K562 (cell line): Measurements from ENCODE around the gene KCTD19. TPM values are rescaled to one million over a fixed set of nuclear protein-coding genes. Genes with fewer than 3 reads are reported as not detected.

ENCODE experiments used
- CCAR2 ChIP-seq: fragments of 200-400 bp; formaldehyde crosslinking; IDR thresholded peaks from 2 replicates; pipeline ENCODE4 v1.6.1; 2017; ENCODE audit warnings: mild to moderate bottlenecking, low read depth, low read length
- CTBP1 ChIP-seq: fragments of 450-650 bp; IDR thresholded peaks from 2 replicates; pipeline ENCODE4 v1.6.1; 2016; ENCODE audit warnings: borderline replicate concordance
- E2F8 ChIP-seq: fragments of 450-650 bp; IDR thresholded peaks from 2 replicates; pipeline ENCODE4 v1.7.1; 2018; ENCODE audit warnings: mild to moderate bottlenecking, low read depth; ENCODE audit not compliant: partially characterized antibody
- GABPA ChIP-seq: fragments of 200-800 bp; sonication (Bioruptor generic); conservative IDR thresholded peaks from 2 replicates; pipeline ENCODE4 v1.6.1; 2016; ENCODE audit warnings: low read depth, missing genetic modification characterization, missing compliant biosample characterization
- GATAD2A ChIP-seq: fragments of 450-650 bp; IDR thresholded peaks from 2 replicates; pipeline ENCODE4 v1.6.1; 2017
- IRF2 ChIP-seq: sonication (generic); formaldehyde crosslinking; IDR thresholded peaks from 2 replicates; pipeline ENCODE4 v1.8.1; 2022; ENCODE audit warnings: mild to moderate bottlenecking, missing genetic modification reagents
- MYNN ChIP-seq, 2 experiments: sonication (generic); formaldehyde crosslinking in 1 of 2; IDR thresholded peaks; 2 replicates each; pipeline versions ENCODE4 v1.5.0 to v1.6.1; 2016 to 2020; ENCODE audit warnings: antibody characterized with exemption in 1 of 2, missing genetic modification reagents in 1 of 2
- POLR2B ChIP-seq: fragments of 450-650 bp; IDR thresholded peaks from 2 replicates; pipeline ENCODE4 v1.6.1; 2018; ENCODE audit warnings: low read depth; ENCODE audit not compliant: partially characterized antibody
- RBM39 ChIP-seq: fragments of 200-400 bp; formaldehyde crosslinking; optimal IDR thresholded peaks from 2 replicates; pipeline ENCODE3; 2018; ENCODE audit warnings: low read depth, low read length
- SMAD4 ChIP-seq: fragments of 250-450 bp; sonication (Bioruptor Pico); conservative IDR thresholded peaks from 2 replicates; pipeline ENCODE4 v1.8.0; 2021; ENCODE audit warnings: inconsistent platforms, mild to moderate bottlenecking, moderate library complexity
- SRF ChIP-seq, 2 experiments: fragments of 250-450, 450-650 bp in 1 of 2; sonication (Bioruptor Pico) in 1 of 2; sonication (generic) in 1 of 2; formaldehyde crosslinking; IDR thresholded peaks; 2 replicates each; pipeline versions ENCODE4 v1.5.0 to v1.5.1; 2020 to 2022; ENCODE audit warnings: mild to moderate bottlenecking in 1 of 2, missing genetic modification reagents in 1 of 2
- TBL1XR1 ChIP-seq, 2 experiments: IDR thresholded peaks; 2 replicates each; pipeline ENCODE4 v1.6.1; 2012; ENCODE audit warnings: improper control_type of control experiment in 2 of 2, low read length in 2 of 2, mild to moderate bottlenecking in 1 of 2
- USF2 ChIP-seq: sonication (generic); formaldehyde crosslinking; IDR thresholded peaks from 2 replicates; pipeline ENCODE4 v1.5.0; 2020; ENCODE audit warnings: missing genetic modification reagents
- ZBTB2 ChIP-seq: fragments of 450-650 bp; IDR thresholded peaks from 2 replicates; pipeline ENCODE4 v1.6.1; 2016; ENCODE audit warnings: antibody characterized with exemption
- ZBTB7A ChIP-seq: IDR thresholded peaks from 2 replicates; pipeline ENCODE4 v1.6.1; 2011; ENCODE audit warnings: low read depth, mild to moderate bottlenecking, low read length, moderate library complexity, borderline replicate concordance; ENCODE audit not compliant: control insufficient read depth
- ZNF24 ChIP-seq: fragments of 450-650 bp; IDR thresholded peaks from 2 replicates; pipeline ENCODE4 v1.6.1; 2016
- ZNF311 ChIP-seq: fragments of 250-450 bp; sonication (Bioruptor Pico); IDR thresholded peaks from 2 replicates; pipeline ENCODE4 v1.4.0; 2020; ENCODE audit warnings: mild to moderate bottlenecking, moderate library complexity
- ZNF584 ChIP-seq: fragments of 200-800 bp; sonication (Bioruptor generic); IDR thresholded peaks from 2 replicates; pipeline ENCODE4 v1.6.1; 2016; ENCODE audit warnings: low read depth, mild to moderate bottlenecking, missing genetic modification characterization, missing compliant biosample characterization
- ZNF780A ChIP-seq: fragments of 250-450 bp; sonication (Bioruptor Pico); IDR thresholded peaks from 2 replicates; pipeline ENCODE4 v1.5.0; 2021; ENCODE audit warnings: mild to moderate bottlenecking
- polyA plus RNA-seq, 8 experiments: library from polyadenylated mRNA; depleted of rRNA in 4 of 8; stranded (reverse) in 5 of 8; unstranded in 3 of 8; fragments of >200 nt; fragmentation: Nextera tagmentation in 2 of 8; fragmentation: Illumina TruSeq in 1 of 8; extraction: Ambion mirVana in 2 of 8; extraction: Trizol in 1 of 8; gene quantifications; 2 replicates each; pipeline versions ENCODE4 v1.2.1 to v1.2.3, GENCODE V29; 2011 to 2014; ENCODE audit warnings: inconsistent platforms in 1 of 8, missing spikeins in 1 of 8
- total RNA-seq, 7 experiments: library from RNA; depleted of rRNA in 6 of 7; stranded (reverse); fragments of >200 nt in 6 of 7; fragmentation: Illumina TruSeq in 2 of 7; extraction: Trizol in 2 of 7; gene quantifications; 2 replicates each; pipeline versions ENCODE4 v1.2.1 to v1.2.3, GENCODE V29; 2011 to 2021; ENCODE audit warnings: low replicate concordance in 1 of 7
- TF ChIP-seq, protein P1 (sequence below): fragments of 250-450 bp; sonication (Bioruptor Pico); IDR thresholded peaks from 2 replicates; pipeline ENCODE4 v1.5.0; 2021; ENCODE audit warnings: mild to moderate bottlenecking, moderate library complexity

Gene KCTD19
- total and polyA plus RNA-seq, 9 of the 15 experiments (the other 6 are each of a cell fraction or from before 2014, with no cell fraction given), result 0.03 to 0.91 (median 0.22) TPM; not detected in 2

GRCh38 chr16:67278773-67279295 is 47.7 kb downstream of the KCTD19 start (continued):
- TF ChIP-seq, protein P1, sequence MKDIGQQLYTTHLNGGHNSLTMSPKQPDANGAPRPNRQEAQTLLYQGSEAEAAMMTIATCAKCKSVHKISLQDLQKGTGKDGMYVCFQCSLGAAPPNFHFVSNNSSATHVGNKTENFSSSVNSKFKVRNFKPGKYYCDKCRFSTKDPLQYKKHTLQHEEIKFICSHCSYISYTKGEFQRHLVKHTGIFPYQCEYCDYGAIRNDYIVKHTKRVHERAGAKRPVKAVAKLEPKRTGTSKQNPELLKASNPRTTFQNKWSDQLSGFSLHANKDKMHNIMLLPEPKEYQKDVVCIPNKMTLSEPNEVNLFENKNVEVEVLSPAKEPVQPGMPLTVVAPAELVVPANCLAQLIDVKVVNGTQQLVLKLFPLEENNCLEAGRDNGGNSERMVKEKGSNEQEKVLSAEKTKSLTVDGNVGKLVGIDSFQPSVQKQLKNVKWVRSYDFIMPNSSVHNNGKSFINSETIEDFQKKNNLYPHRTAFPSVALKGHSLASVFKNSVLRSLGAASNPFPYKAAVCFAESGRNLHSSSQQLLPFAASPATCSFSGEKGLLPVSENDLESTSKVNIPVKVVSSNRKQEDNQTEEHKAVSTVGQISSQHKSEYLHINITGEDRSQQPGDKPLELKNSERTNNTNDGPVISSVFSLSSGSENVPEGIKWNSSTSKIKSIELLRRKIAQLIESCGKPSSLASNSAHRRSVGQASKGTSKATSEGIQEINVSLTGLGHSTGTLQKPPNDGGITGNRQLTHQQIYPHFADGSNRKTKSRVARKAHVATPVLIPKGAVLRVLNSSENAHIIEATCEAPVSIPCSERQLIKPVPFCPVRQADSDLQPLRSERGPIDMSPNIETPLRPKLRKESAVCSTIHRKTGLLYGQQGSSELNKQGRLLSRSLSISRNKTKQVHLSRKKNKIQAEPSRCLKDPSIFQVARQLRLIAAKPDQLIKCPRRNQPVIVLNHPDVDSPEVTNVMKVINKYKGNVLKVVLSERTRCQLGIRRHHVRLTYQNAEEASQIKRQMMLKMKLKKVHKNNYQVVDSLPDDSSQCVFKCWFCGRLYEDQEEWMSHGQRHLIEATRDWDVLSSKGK (CRISPR knock-in tag), result no peak
- TF ChIP-seq RBM39, result no peak
- TF ChIP-seq ZBTB2, result peak; percentile 78; the same call in 1 of the 2 replicates
- no peak for TF ChIP-seq IRF2 (CRISPR knock-in tag)
- no peak; the same call in 1 of the 2 replicates for TF ChIP-seq ZNF24
- TF ChIP-seq CTBP1, result peak; percentile 59
- no peak for TF ChIP-seq CCAR2
- TF ChIP-seq TBL1XR1 (IDR thresholded peaks at IDR 0.05; ENCODE audit: low read length in 2 of 2), result 0 out of 4 replicates have a peak, but pooled peaks of 1 of the 2 experiments have one; percentile 21
- TF ChIP-seq ZNF584 (CRISPR knock-in tag), result 0 out of 2 replicates have a peak, but pooled peaks have one; percentile 27
- no peak for TF ChIP-seq E2F8
- peak; percentile 41; the same call in 1 of the 2 replicates for TF ChIP-seq USF2
- no peak for TF ChIP-seq SRF (CRISPR knock-in tag; IDR thresholded peaks at IDR 0.05)
- no peak for TF ChIP-seq ZNF780A
- TF ChIP-seq ZNF311, result no peak
- peak; percentile 91 for TF ChIP-seq ZBTB7A
- TF ChIP-seq GABPA (tag), result peak; percentile 81
- TF ChIP-seq GATAD2A, result 0 out of 2 replicates have a peak, but pooled peaks have one; percentile 26
- TF ChIP-seq MYNN (IDR thresholded peaks at IDR 0.05), result peak; percentile 22; the same call in 1 of the 2 replicates
- TF ChIP-seq MYNN (CRISPR knock-in tag; IDR thresholded peaks at IDR 0.05), result no peak
- no peak for TF ChIP-seq POLR2B
- 0 out of 2 replicates have a peak, but pooled peaks have one; percentile 8 for TF ChIP-seq SMAD4
